ENCODE data around the gene SORCS2. TPM values are rescaled to one million over a fixed set of nuclear protein-coding genes. Genes with fewer than 3 reads are reported as not detected.

Gene SORCS2
- total RNA-seq, 1 donor from 2014 or later, result not detected

DNA sequence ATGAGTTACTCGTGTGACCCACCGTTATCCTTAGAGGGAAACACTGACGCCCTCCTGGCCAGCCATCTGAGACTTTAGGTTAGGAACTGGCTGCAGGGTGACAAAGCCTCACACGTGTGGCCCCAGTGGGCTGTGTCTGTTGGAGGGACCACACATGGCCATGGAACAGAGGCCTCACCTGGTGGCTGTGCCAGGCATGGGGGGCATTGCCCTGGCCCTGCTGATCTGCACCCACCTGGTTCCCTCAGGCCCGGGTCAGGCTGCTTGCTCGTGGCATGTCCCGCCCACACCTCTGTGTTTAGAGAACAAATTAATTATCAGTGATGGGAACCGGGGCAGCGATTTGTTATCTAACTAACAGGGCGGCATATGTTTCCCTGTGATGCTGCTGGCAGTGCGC lies 343.3 kb downstream of the SORCS2 start:
- TF ChIP-seq CTCF (IDR thresholded peaks at IDR 0.05), result no peak
- Mint-ChIP-seq H3K27me3 (peaks cover 2% of the 10 kb centered on the region), H3K36me3 (ENCODE audit: low read depth) (no peaks in the 10 kb centered on the region), H3K4me1 (no peaks in the 10 kb centered on the region), H3K4me3 (no peak overlapping the region), H3K27ac (no peak overlapping the region), H3K9me3 (peaks cover 3% of the 10 kb centered on the region)
- ChIA-PET POLR2A (no interaction called here), CTCF (no interaction called here)
- no peak for DNase-seq
- intact Hi-C loops (cut with micrococcal nuclease), result no loop called here
- ATAC-seq (ENCODE audit: low read depth), result no peak

DNA sequence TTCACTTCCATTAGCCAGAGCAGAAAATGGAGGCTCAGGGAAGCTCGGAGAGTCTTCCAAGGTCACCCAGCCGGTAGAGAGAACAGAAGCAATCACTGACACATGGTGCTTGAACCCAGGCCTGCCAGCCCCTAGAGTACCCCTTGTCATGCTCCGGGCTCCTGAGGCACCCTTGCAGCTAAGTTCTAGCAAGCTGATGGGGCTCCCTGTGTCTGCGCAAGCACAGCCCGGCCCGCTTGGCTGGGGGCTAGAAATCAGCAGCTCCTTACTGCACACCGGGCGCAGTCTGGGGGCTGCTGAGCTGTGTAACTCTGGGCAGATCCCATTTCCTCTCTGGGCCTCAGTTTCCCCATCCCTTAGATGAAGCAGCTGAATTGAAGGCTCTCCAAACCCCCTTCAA lies 344.5 kb downstream of the SORCS2 start:
- no peak for ATAC-seq (ENCODE audit: low read depth)
- Mint-ChIP-seq H3K4me1 (no peaks in the 10 kb centered on the region), H3K27ac (no peak overlapping the region), H3K9me3 (peaks cover 3% of the 10 kb centered on the region), H3K36me3 (ENCODE audit: low read depth) (no peaks in the 10 kb centered on the region), H3K4me3 (no peak overlapping the region), H3K27me3 (peaks cover 2% of the 10 kb centered on the region)
- intact Hi-C loops (cut with micrococcal nuclease), result no loop called here
- TF ChIP-seq CTCF (IDR thresholded peaks at IDR 0.05), result no peak
- ChIA-PET CTCF (no interaction called here), POLR2A (no interaction called here)
- no peak for DNase-seq

DNA sequence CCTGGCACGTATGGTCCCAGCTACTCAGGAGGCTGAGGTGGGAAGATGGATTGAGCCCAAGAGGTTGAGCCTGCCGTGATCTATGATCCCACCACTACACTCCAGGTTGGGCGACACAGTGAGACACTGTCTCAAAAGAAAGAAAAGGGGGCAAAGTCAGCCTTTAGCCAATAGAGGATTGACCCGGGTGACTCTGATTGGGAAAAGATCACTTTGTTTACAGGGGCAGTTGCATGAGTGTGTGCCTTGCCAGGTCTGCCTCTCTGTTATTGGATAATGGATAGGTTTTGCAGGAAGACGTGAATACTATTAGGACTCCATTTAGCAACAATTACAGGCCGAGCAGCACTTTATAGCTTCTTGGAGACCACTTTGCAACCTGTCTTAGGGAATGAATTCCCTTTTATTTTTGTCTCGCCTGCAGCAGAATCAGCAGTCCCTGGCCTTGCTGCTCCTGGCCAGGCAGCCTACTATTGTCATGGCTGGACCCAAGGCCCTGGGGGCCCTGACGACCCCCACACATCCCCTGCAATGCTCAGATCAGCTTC lies 345.6 kb downstream of the SORCS2 start:
- ChIA-PET CTCF (no interaction called here), POLR2A (no interaction called here)
- no peaks in the 10 kb centered on the region for H3K36me3 Mint-ChIP-seq (ENCODE audit: low read depth)
- H3K9me3 Mint-ChIP-seq, result peaks cover 3% of the 10 kb centered on the region
- no peak overlapping the region for H3K4me3 Mint-ChIP-seq
- H3K27me3 Mint-ChIP-seq, result no peaks in the 10 kb centered on the region
- intact Hi-C loops (cut with micrococcal nuclease), result no loop called here
- DNase-seq (no peak), ATAC-seq (ENCODE audit: low read depth) (no peak)
- H3K27ac Mint-ChIP-seq, result no peak overlapping the region
- H3K4me1 Mint-ChIP-seq, result no peaks in the 10 kb centered on the region
- TF ChIP-seq CTCF (IDR thresholded peaks at IDR 0.05), result no peak

DNA sequence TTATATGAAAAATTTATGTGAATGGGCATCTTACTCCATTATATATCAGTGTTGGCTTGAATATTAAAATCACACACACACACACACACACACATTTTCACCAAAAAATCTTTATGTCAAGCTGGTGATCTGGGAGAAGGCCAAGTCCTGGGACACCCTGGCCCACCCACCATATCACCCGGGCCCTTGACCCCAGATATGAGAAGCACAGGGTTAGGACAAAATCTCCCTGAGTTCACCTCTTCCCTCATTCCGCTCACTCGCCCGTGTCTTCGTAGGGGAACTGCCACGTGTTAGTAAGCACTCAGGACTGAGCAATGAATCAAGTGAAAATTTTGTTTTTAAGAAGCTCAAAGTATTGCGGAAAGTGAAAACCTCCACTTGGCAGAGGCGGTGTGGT lies 346.2 kb downstream of the SORCS2 start:
- Mint-ChIP-seq H3K4me1 (no peaks in the 10 kb centered on the region), H3K4me3 (no peak overlapping the region), H3K9me3 (peaks cover 3% of the 10 kb centered on the region), H3K27ac (no peak overlapping the region), H3K27me3 (no peaks in the 10 kb centered on the region), H3K36me3 (ENCODE audit: low read depth) (no peaks in the 10 kb centered on the region)
- DNase-seq (no peak), ATAC-seq (ENCODE audit: low read depth) (no peak)
- no peak for TF ChIP-seq CTCF (IDR thresholded peaks at IDR 0.05)
- ChIA-PET CTCF (no interaction called here), POLR2A (no interaction called here)
- intact Hi-C loops (cut with micrococcal nuclease), result no loop called here

- H3K4me1 Mint-ChIP-seq, result no peaks in the 10 kb centered on the region
- H3K4me3 Mint-ChIP-seq, result no peak overlapping the region
- no peak for ATAC-seq (ENCODE audit: low read depth)
- TF ChIP-seq CTCF (IDR thresholded peaks at IDR 0.05), result no peak
- H3K27ac Mint-ChIP-seq, result no peak overlapping the region
- H3K36me3 Mint-ChIP-seq (ENCODE audit: low read depth), result no peaks in the 10 kb centered on the region
- no peak for DNase-seq
- ChIA-PET POLR2A (no interaction called here), CTCF (no interaction called here)
- intact Hi-C loops (cut with micrococcal nuclease), result no loop called here
- peaks cover 3% of the 10 kb centered on the region for H3K9me3 Mint-ChIP-seq
- H3K27me3 Mint-ChIP-seq, result no peaks in the 10 kb centered on the region
Measured at GRCh38 chr4:7539186-7539585, 346.8 kb downstream of the SORCS2 start.

Data from activated B cell treated with CpG ODN at 0.5 μM for 24 hours (primary cell).